SK-N-SH treated with all-trans-retinoic acid at 6 μM for 48 hours (cell line): ENCODE measurements around the gene RNF224.

Experiments
- ATAC-seq: fragments of 200-7000 bp; cut with Tn5 transposase; 3 replicates; pipeline ENCODE4 v1.9.1; 2020; ENCODE audit warnings: mild to moderate bottlenecking, moderate library complexity
- BACH2 ChIP-seq: fragments of 250-450 bp; sonication (Bioruptor Pico); IDR thresholded peaks from 2 replicates; pipeline ENCODE4 v1.9.0; 2021; ENCODE audit warnings: mild to moderate bottlenecking, borderline replicate concordance
- CSDC2 ChIP-seq: fragments of 250-450 bp; sonication (Bioruptor Pico); IDR thresholded peaks from 2 replicates; pipeline ENCODE4 v1.5.0; 2020; ENCODE audit warnings: mild to moderate bottlenecking, moderate library complexity
- POU6F1 ChIP-seq: fragments of 250-450 bp; sonication (Bioruptor Pico); IDR thresholded peaks from 2 replicates; pipeline ENCODE4 v1.8.0; 2021; ENCODE audit warnings: low read depth, mild to moderate bottlenecking, moderate library complexity, borderline replicate concordance
- PPARA ChIP-seq: fragments of 250-450 bp; sonication (Bioruptor Pico); IDR thresholded peaks from 2 replicates; pipeline ENCODE4 v1.5.0; 2020; ENCODE audit warnings: mild to moderate bottlenecking, borderline replicate concordance
- RARB ChIP-seq: fragments of 250-450 bp; sonication (Bioruptor Pico); IDR thresholded peaks from 2 replicates; pipeline ENCODE4 v1.8.0; 2021; ENCODE audit warnings: mild to moderate bottlenecking, moderate library complexity
- SNAI2 ChIP-seq: fragments of 250-450 bp; sonication (Bioruptor Pico); IDR thresholded peaks from 2 replicates; pipeline ENCODE4 v1.5.0; 2020; ENCODE audit warnings: mild to moderate bottlenecking, moderate library complexity
- TOX ChIP-seq: fragments of 250-450 bp; sonication (Bioruptor Pico); IDR thresholded peaks from 2 replicates; pipeline ENCODE4 v1.8.0; 2021; ENCODE audit warnings: mild to moderate bottlenecking, moderate library complexity, borderline replicate concordance
- ZC3H10 ChIP-seq: fragments of 250-450 bp; sonication (Bioruptor Pico); IDR thresholded peaks from 2 replicates; pipeline ENCODE4 v1.5.1; 2021; ENCODE audit warnings: mild to moderate bottlenecking, moderate library complexity
- ZFP3 ChIP-seq: fragments of 250-450 bp; sonication (Bioruptor Pico); IDR thresholded peaks from 2 replicates; pipeline ENCODE4 v1.5.0; 2020; ENCODE audit warnings: mild to moderate bottlenecking, moderate library complexity
- ZFP30 ChIP-seq: fragments of 450-650 bp; formaldehyde crosslinking; IDR thresholded peaks from 2 replicates; pipeline ENCODE4 v1.5.0; 2022; ENCODE audit warnings: mild to moderate bottlenecking, moderate library complexity
- ZNF565 ChIP-seq: fragments of 450-650 bp; formaldehyde crosslinking; conservative IDR thresholded peaks from 2 replicates; pipeline ENCODE4 v1.5.0; 2020; ENCODE audit warnings: low read depth, mild to moderate bottlenecking, moderate library complexity
- ZNF70 ChIP-seq: fragments of 450-650 bp; formaldehyde crosslinking; IDR thresholded peaks from 2 replicates; pipeline ENCODE4 v1.5.0; 2020; ENCODE audit warnings: mild to moderate bottlenecking, moderate library complexity
- ZNF8 ChIP-seq: fragments of 450-650 bp; formaldehyde crosslinking; IDR thresholded peaks from 2 replicates; pipeline ENCODE4 v1.5.0; 2020; ENCODE audit warnings: mild to moderate bottlenecking, moderate library complexity
- TF ChIP-seq, protein P1 (sequence below): fragments of 250-450 bp; sonication (Bioruptor Pico); IDR thresholded peaks from 2 replicates; pipeline ENCODE4 v1.5.0; 2020; ENCODE audit warnings: mild to moderate bottlenecking, moderate library complexity
- TF ChIP-seq, protein P2 (sequence below): fragments of 250-450 bp; sonication (Bioruptor Pico); IDR thresholded peaks from 2 replicates; pipeline ENCODE4 v1.5.1; 2021; ENCODE audit warnings: mild to moderate bottlenecking, moderate library complexity

The RNF224 gene

DNA sequence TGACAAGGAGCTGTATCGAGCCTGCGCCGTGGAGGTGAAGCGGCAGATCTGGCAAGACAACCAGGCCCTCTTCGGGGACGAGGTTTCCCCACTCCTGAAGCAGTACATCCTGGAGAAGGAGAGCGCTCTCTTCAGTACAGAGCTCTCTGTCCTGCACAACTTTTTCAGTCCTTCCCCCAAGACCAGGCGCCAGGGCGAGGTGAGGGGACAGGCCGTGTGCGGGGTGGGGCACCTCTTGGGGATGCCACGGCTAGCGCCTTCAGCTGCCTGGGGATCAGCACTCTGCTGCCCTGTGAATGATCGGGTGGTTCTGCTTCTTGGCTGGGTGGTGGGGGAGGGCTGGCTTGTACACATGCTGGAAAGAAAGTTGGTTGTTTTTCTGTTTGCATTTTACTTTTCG, 29.6 kb downstream of the RNF224 start (continued):
- TF ChIP-seq POU6F1 (CRISPR knock-in tag) (no peak), PPARA (CRISPR knock-in tag) (no peak), TOX (CRISPR knock-in tag) (no peak), RARB (no peak), ZC3H10 (CRISPR knock-in tag) (no peak), ZFP3 (CRISPR knock-in tag) (no peak), ZFP30 (CRISPR knock-in tag) (no peak), SNAI2 (CRISPR knock-in tag) (no peak)
- TF ChIP-seq, protein P1, sequence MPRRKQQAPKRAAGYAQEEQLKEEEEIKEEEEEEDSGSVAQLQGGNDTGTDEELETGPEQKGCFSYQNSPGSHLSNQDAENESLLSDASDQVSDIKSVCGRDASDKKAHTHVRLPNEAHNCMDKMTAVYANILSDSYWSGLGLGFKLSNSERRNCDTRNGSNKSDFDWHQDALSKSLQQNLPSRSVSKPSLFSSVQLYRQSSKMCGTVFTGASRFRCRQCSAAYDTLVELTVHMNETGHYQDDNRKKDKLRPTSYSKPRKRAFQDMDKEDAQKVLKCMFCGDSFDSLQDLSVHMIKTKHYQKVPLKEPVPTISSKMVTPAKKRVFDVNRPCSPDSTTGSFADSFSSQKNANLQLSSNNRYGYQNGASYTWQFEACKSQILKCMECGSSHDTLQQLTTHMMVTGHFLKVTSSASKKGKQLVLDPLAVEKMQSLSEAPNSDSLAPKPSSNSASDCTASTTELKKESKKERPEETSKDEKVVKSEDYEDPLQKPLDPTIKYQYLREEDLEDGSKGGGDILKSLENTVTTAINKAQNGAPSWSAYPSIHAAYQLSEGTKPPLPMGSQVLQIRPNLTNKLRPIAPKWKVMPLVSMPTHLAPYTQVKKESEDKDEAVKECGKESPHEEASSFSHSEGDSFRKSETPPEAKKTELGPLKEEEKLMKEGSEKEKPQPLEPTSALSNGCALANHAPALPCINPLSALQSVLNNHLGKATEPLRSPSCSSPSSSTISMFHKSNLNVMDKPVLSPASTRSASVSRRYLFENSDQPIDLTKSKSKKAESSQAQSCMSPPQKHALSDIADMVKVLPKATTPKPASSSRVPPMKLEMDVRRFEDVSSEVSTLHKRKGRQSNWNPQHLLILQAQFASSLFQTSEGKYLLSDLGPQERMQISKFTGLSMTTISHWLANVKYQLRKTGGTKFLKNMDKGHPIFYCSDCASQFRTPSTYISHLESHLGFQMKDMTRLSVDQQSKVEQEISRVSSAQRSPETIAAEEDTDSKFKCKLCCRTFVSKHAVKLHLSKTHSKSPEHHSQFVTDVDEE (CRISPR knock-in tag): no peak

GRCh38 chr9:137262173-137262908, 35.0 kb downstream of the RNF224 start:
- 0 out of 3 replicates have a peak, but pooled peaks have one; percentile 41 for ATAC-seq

GRCh38 chr9:137262909-137263285, 35.6 kb downstream of the RNF224 start:
- TF ChIP-seq, protein P2, sequence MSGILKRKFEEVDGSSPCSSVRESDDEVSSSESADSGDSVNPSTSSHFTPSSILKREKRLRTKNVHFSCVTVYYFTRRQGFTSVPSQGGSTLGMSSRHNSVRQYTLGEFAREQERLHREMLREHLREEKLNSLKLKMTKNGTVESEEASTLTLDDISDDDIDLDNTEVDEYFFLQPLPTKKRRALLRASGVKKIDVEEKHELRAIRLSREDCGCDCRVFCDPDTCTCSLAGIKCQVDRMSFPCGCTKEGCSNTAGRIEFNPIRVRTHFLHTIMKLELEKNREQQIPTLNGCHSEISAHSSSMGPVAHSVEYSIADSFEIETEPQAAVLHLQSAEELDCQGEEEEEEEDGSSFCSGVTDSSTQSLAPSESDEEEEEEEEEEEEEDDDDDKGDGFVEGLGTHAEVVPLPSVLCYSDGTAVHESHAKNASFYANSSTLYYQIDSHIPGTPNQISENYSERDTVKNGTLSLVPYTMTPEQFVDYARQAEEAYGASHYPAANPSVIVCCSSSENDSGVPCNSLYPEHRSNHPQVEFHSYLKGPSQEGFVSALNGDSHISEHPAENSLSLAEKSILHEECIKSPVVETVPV: no peak
- ATAC-seq: no peak

GRCh38 chr9:137263506-137263905, 36.2 kb downstream of the RNF224 start:
- no peak for TF ChIP-seq ZFP3 (CRISPR knock-in tag)
- no peak for TF ChIP-seq ZNF8
- no peak for TF ChIP-seq CSDC2 (CRISPR knock-in tag)
- TF ChIP-seq ZNF565 (CRISPR knock-in tag): no peak
- TF ChIP-seq POU6F1 (CRISPR knock-in tag): no peak
- TF ChIP-seq, all 23 proteins: peak for 0
- no peak for ATAC-seq

GRCh38 chr9:137264067-137264466, 36.8 kb downstream of the RNF224 start:
- TF ChIP-seq SNAI2 (CRISPR knock-in tag) (no peak), ZNF8 (no peak), ZFP30 (CRISPR knock-in tag) (no peak), TOX (CRISPR knock-in tag) (no peak), PPARA (CRISPR knock-in tag) (no peak), ZNF70 (CRISPR knock-in tag) (no peak), ZC3H10 (CRISPR knock-in tag) (no peak), BACH2 (CRISPR knock-in tag) (no peak), ZFP3 (CRISPR knock-in tag) (no peak), CSDC2 (CRISPR knock-in tag) (no peak)
- TF ChIP-seq, protein P2: no peak
- TF ChIP-seq, protein P1 (CRISPR knock-in tag): no peak

More at GRCh38 chr9:137264067-137264466, 36.8 kb downstream of the RNF224 start:
- no peak for ATAC-seq
